ENCODE data around the gene FBXL15.
A peak's percentile ranks its signal among the peaks of the same experiment; 100 is the strongest.

The FBXL15 gene, protein sequence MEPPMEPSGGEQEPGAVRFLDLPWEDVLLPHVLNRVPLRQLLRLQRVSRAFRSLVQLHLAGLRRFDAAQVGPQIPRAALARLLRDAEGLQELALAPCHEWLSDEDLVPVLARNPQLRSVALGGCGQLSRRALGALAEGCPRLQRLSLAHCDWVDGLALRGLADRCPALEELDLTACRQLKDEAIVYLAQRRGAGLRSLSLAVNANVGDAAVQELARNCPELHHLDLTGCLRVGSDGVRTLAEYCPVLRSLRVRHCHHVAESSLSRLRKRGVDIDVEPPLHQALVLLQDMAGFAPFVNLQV

DNA sequence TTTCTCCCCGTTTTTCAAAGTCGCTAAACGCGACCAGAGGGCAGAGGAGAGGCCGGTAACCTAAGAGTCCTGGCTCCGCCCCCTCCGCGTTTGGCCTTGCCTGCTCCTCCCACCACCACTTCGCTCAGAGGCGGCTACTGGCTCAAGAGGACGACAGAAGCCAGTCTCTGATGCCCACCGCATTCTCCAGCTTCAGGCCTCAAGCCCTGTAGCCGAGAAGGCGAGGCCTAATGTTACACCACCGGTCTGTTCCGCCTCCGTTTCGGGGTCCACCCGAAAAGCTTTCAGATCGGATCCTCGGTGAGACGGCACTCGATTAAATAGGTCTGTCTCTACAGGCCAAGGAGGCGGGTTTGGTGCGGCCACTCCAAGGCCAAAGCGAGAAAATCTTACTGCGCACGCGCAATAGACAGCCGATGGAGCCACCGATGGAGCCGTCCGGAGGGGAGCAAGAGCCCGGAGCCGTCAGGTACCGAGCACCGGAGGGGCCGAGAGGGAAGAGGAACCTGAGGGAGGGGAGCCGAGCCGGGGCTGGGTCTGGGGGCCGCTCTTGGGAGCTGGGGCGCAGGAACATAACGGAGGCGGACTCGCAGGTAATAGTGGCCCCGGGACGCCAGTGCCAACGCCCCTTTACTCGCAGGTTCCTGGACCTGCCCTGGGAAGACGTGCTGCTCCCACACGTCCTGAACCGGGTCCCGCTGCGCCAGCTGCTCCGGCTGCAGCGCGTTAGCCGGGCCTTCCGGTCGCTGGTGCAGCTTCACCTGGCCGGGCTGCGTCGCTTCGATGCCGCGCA lies at the start of gene FBXL15:
TSS of gene FBXL15 (plus strand) at position 123 of the 793 bp plus-strand sequence. CDS start at position 417, 294 bp downstream.
- peak; percentile 97 for DNase-seq

GRCh38 chr10:102371295-102371694 lies 49.3 kb upstream of the FBXL15 start:
- DNase-seq, result no peak

- DNase-seq, result peak; percentile 23
Measured at GRCh38 chr10:102375250-102375649, 45.4 kb upstream of the FBXL15 start.

GRCh38 chr10:102375867-102376266 lies 44.8 kb upstream of the FBXL15 start:
- DNase-seq, result no peak

GRCh38 chr10:102376901-102377300 lies 43.7 kb upstream of the FBXL15 start:
- no peak for DNase-seq

DNA sequence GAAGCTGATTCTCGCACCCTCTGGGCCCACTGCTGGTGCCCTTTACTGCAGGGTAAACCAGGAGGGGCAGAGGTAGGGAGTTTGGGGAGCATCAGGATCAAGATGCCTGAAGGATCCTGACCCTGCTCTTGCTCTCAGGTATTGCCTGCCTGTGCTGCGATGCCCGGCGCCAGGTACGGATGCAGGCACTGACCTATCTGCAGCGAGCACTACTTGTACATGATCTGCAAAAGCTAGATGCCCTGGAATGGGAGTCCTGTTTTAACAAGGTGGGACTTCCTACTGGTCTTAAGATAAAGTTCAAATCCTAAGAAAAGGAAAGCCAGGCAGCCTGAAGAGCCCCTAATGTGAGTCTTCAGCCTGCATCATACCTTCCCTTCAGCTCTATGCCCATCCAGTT lies 41.3 kb upstream of the FBXL15 start:
- no peak for DNase-seq

- no peak for DNase-seq
Measured at GRCh38 chr10:102381983-102382382, 38.7 kb upstream of the FBXL15 start.

DNA sequence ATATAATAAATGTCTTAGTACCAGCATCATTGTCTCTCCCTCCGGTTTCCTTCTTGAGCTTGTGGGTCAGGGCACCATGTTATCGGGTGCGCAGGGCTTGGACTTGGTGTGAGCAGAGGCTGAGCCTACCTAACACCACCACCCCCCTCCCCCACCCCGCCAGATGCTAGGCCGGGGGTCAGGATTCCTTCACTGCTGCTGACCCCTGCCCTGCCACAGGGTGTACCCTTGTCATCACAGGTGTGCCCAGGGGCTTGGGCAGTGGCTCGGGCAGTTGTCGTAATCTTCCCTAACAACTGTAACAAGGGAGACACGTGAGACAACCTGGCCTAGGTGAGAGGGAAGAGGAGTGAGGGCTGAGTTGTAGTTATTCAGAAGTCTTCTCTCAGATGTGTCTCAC lies 37.8 kb upstream of the FBXL15 start:
- no peak for DNase-seq

DNA sequence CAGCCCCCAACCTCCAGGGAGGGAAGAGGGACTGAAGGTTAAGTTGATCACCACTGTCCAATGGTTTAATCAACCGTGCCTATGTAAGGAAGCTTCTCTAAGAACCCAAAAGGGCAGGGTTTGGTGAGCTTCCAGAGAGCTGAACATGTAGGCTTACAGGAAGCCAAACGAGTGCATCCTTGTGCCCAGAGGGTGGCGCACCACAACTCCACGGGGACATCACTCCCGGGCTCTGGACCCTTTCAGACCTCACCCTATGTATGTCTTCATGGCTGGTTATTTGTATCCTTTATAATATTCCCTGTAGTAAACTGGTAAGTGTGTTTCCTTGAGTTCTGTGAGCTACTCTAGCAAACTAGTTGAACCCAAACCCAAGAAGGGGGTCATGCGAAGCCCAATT lies 36.6 kb upstream of the FBXL15 start:
- peak; percentile 23 for DNase-seq

GRCh38 chr10:102384606-102385429 lies 35.8 kb upstream of the FBXL15 start:
- DNase-seq, result no peak

- DNase-seq, result no peak
Measured at GRCh38 chr10:102389894-102390293, 30.7 kb upstream of the FBXL15 start.

DNA sequence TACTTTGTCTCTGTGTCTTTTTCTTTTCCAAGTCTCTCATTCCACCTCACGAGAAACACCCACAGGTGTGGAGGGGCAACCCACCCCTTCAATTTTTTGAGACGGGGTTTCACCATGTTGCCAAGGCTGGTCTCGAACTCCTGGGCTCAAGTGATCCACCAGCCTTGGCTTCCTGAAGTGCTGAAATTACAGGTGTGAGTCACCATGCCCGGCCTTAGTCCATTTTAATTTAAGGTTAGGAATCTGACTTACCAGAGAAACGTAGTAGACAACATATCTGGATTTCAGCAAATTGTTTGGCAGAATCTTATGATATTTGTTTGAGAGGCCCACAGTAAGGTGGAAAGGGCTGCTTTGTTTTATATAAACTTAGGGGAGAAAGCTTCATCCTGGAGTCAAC lies 28.3 kb upstream of the FBXL15 start:
- no peak for DNase-seq

- no peak for DNase-seq
Measured at GRCh38 chr10:102393411-102394078, 27.1 kb upstream of the FBXL15 start.

GRCh38 chr10:102394079-102394800 lies 26.4 kb upstream of the FBXL15 start:
- peak; percentile 99 for DNase-seq

- no peak for DNase-seq
Measured at GRCh38 chr10:102394801-102395399, 25.7 kb upstream of the FBXL15 start.

GRCh38 chr10:102395400-102396316 lies 25.0 kb upstream of the FBXL15 start, which contains the start of gene NFKB2:
TSS of gene NFKB2 (plus strand) at chr10:102395705. CDS start at chr10:102395960, 255 bp downstream.
- peak; percentile 96 for DNase-seq

DNA sequence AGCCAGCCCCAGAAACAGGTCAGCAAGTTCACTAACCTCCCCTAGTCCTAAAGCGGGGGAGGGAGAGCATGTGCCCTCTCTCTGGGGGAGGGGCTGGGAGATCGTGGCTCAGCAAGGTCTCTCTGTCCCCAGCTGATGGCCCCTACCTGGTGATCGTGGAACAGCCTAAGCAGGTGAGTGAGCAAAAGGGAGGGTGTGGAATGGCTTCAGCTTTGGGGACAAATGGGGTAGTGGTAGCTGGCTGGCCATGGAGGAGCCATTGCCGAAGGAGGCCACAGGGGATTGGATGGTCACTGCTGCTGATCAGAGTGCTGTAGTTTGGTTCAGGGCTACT lies 24.4 kb upstream of the FBXL15 start:
- DNase-seq, result peak; percentile 37

DNA sequence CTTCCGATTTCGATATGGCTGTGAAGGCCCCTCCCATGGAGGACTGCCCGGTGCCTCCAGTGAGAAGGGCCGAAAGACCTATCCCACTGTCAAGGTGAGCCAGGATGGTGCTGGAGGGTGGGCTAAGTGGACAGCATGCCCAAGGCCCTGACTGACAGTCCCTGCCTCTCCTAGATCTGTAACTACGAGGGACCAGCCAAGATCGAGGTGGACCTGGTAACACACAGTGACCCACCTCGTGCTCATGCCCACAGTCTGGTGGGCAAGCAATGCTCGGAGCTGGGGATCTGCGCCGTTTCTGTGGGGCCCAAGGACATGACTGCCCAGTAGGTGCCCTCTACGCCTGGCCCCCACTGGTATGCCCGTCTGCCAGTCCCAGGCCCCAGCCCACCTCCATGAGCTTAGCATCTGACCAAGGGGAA lies 23.9 kb upstream of the FBXL15 start:
- DNase-seq, result no peak

DNA sequence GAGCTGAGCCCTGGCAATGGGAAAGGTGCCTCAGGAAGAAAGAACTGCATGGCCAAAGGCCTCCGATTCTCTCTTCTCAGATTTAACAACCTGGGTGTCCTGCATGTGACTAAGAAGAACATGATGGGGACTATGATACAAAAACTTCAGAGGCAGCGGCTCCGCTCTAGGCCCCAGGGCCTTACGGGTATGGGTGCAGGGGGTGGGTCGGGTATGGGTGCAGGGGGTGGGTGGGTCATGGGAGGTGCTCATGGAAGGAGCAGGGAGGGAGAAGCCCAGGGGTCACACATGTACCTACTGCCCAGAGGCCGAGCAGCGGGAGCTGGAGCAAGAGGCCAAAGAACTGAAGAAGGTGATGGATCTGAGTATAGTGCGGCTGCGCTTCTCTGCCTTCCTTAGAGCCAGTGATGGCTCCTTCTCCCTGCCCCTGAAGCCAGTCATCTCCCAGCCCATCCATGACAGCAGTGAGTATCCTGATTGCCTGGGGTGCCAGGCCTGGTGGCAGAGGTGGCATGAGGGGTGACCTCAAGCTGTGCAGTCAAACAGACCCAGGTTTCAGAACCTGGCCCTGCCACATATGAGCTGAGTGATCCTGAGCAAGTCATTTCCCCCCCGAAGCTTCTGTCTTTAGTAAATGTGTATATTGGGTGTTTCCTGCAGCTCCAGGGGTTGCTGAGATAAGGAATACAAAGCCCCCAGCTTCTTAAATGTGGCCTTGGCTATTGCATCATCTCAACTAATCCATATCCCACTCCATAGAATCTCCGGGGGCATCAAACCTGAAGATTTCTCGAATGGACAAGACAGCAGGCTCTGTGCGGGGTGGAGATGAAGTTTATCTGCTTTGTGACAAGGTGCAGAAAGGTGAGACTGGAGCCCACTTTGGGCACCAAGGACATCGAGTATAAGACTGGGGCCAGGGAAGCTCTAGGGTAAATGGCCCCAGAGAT lies 23.1 kb upstream of the FBXL15 start:
- DNase-seq, result no peak

All from CD4-positive, alpha-beta T cell treated with Interleukin-12 subunit alpha and Interleukin-12 subunit beta, for 1 hour (primary cell).